ENCODE measurements around the gene AOC3.

The AOC3 gene, protein sequence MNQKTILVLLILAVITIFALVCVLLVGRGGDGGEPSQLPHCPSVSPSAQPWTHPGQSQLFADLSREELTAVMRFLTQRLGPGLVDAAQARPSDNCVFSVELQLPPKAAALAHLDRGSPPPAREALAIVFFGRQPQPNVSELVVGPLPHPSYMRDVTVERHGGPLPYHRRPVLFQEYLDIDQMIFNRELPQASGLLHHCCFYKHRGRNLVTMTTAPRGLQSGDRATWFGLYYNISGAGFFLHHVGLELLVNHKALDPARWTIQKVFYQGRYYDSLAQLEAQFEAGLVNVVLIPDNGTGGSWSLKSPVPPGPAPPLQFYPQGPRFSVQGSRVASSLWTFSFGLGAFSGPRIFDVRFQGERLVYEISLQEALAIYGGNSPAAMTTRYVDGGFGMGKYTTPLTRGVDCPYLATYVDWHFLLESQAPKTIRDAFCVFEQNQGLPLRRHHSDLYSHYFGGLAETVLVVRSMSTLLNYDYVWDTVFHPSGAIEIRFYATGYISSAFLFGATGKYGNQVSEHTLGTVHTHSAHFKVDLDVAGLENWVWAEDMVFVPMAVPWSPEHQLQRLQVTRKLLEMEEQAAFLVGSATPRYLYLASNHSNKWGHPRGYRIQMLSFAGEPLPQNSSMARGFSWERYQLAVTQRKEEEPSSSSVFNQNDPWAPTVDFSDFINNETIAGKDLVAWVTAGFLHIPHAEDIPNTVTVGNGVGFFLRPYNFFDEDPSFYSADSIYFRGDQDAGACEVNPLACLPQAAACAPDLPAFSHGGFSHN

GRCh38 chr17:42850954-42851353, at the start of gene AOC3:
Gene AOC3 (plus strand): TSS chr17:42851199. CDS start chr17:42851344, 145 bp downstream.
- TF ChIP-seq, protein P1, sequence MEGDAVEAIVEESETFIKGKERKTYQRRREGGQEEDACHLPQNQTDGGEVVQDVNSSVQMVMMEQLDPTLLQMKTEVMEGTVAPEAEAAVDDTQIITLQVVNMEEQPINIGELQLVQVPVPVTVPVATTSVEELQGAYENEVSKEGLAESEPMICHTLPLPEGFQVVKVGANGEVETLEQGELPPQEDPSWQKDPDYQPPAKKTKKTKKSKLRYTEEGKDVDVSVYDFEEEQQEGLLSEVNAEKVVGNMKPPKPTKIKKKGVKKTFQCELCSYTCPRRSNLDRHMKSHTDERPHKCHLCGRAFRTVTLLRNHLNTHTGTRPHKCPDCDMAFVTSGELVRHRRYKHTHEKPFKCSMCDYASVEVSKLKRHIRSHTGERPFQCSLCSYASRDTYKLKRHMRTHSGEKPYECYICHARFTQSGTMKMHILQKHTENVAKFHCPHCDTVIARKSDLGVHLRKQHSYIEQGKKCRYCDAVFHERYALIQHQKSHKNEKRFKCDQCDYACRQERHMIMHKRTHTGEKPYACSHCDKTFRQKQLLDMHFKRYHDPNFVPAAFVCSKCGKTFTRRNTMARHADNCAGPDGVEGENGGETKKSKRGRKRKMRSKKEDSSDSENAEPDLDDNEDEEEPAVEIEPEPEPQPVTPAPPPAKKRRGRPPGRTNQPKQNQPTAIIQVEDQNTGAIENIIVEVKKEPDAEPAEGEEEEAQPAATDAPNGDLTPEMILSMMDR (IDR thresholded peaks at IDR 0.05; ENCODE audit: extremely low read depth, missing control alignments) = no peak
- no peak for DNase-seq (ENCODE audit: low spot score)

GRCh38 chr17:42803074-42803883, 47.7 kb upstream of the AOC3 start:
- DNase-seq (ENCODE audit: low spot score) = no peak
- TF ChIP-seq, protein P1 (IDR thresholded peaks at IDR 0.05; ENCODE audit: extremely low read depth, missing control alignments) = no peak

DNA sequence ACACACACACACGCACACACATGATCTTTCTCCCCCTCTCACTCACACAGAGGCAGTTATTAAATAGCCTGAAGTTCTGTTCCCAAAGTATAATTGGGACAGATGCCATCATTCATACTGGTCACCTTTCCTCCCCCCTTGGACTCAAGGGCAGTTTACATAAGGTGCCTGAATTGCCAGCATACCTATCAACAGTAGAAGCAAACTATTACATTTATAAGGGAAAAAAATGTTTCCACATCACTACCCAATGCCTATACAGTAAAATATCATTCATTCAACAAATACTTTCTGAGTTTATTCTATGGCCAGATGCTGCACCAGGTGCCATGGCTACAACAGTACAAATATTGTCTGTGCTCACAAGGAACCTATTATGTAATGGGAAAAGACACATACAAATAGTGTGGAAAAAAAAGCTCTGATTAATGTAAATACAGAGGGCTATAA, 46.1 kb upstream of the AOC3 start:
- TF ChIP-seq, protein P1 (IDR thresholded peaks at IDR 0.05; ENCODE audit: extremely low read depth, missing control alignments) = no peak
- DNase-seq (ENCODE audit: low spot score) = no peak

GRCh38 chr17:42806249-42806648, 44.8 kb upstream of the AOC3 start:
- no peak for DNase-seq (ENCODE audit: low spot score)
- TF ChIP-seq, protein P1 (IDR thresholded peaks at IDR 0.05; ENCODE audit: extremely low read depth, missing control alignments) = no peak

DNA sequence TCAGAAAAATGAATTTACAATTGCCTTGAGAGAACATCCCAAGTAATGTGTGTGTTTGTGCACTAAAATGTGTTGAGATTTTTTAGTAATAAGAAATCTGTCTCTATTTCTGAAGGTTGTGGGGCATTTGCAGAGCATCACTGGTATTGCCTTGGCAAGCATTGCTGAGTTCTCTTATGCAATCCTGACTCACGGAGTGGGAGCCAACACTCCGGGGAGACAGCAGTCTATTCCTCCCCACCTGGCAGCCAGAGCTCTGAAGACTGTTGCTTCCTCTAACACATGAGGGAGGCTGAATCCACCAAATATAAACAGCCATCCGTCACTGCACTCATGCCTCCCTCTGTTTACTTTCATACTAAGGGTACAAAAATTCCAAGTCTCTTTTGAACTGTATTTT, 41.7 kb upstream of the AOC3 start:
- no peak for DNase-seq (ENCODE audit: low spot score)
- TF ChIP-seq, protein P1 (IDR thresholded peaks at IDR 0.05; ENCODE audit: extremely low read depth, missing control alignments) = no peak

DNA sequence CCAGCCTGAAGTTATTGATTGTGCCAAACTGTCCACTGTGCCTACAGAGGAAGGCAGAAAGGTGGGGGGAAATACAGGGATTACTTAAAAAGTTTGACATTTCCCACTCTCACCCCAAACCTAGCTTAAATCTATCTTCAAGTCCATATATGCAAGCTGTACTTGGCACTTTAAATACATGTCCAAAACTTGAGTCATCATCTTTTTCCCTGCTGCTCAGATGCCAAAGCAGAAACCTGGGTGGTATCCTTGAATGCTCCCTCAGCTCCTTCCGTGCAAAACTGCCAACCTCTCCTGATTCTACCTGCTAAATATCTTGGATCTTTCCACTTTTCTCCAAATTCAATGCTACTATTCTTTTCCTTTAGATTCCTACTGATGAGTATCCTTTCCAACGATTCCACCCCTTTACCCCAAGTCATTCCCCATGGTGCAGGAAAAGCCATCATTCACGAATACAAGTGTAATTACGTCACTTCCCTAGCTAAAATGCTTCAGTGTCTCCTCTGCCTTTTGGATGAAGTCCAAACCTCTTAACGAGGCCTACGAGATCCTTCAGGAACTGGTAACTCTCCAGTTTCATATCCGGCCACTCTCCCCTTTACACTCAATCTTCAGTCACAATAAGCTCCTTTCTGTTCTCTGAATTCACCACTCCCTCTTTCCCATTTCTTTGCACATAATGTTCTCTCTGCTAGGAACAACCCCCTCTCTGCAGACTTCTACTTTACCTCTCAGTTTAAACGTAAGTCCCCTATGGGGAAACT, 36.2 kb upstream of the AOC3 start:
- TF ChIP-seq, protein P1 (IDR thresholded peaks at IDR 0.05; ENCODE audit: extremely low read depth, missing control alignments) = no peak
- DNase-seq (ENCODE audit: low spot score) = no peak
